ENCODE measurements around the gene SUGCT. TPM values are rescaled to one million over a fixed set of nuclear protein-coding genes. Genes with fewer than 3 reads are reported as not detected.

SUGCT gene
- total RNA-seq, 2 experiments from 2014 or later, result not detected

DNA sequence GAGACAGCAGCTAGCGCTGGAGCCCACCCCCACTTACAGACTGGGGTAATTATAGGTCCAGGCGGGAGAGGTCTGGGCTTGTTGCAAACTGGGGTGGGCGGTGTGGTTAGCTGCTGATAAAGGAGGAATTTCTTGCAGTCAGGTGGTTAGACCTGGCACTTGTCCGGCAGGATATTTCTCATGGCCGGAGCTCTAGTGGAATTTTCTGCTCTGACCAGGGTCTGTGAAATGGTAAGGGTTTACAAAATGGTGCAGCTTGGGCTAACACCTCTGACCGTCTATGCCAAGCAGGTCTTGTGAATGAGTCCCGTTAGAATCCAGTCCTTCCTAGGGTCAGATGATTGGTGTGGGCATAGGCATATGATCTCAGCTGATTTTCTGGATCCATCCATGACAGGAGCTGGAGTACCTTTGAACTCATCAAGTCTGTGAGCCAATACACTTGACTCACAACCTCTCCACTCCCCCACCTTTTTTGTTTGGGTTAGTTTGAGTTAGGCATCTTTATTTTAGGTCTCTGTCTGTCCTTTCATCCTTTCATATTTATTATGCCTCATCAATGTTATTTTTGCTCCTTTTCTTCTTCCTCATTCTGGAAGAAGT is 213.4 kb downstream of the SUGCT start:
- Mint-ChIP-seq H3K4me1 (no peaks in the 10 kb centered on the region), H3K27ac (no peak overlapping the region), H3K36me3 (ENCODE audit: low read depth) (no peaks in the 10 kb centered on the region), H3K4me3 (no peak overlapping the region), H3K27me3 (no peaks in the 10 kb centered on the region), H3K9me3 (peaks cover 6% of the 10 kb centered on the region)
- ChIA-PET CTCF (no interaction called here), POLR2A (no interaction called here)
- no peak for DNase-seq

DNA sequence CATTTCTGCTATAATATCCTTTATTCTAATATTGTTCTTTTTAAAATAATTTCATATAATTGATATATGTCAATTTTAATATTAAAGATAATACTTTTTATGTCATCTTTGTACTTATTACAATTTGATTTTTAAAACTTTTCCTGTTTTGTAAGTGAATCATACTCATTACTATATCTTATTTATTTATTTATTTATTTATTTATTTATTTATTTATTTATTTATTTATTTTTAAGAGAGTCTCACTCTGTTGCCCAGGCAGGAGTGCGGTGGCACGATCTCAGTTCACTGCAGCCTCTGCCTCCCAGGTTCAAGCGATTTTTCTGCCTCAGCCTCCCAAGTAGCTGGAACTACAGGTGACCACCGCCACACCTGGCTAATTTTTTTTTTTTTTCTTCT is 215.3 kb downstream of the SUGCT start:
- H3K4me1 Mint-ChIP-seq, result no peaks in the 10 kb centered on the region
- H3K27me3 Mint-ChIP-seq, result no peaks in the 10 kb centered on the region
- ChIA-PET POLR2A (no interaction called here), CTCF (no interaction called here)
- no peak for DNase-seq
- peaks cover 5% of the 10 kb centered on the region for H3K9me3 Mint-ChIP-seq
- H3K27ac Mint-ChIP-seq, result no peak overlapping the region
- no peaks in the 10 kb centered on the region for H3K36me3 Mint-ChIP-seq (ENCODE audit: low read depth)
- no peak overlapping the region for H3K4me3 Mint-ChIP-seq

DNA sequence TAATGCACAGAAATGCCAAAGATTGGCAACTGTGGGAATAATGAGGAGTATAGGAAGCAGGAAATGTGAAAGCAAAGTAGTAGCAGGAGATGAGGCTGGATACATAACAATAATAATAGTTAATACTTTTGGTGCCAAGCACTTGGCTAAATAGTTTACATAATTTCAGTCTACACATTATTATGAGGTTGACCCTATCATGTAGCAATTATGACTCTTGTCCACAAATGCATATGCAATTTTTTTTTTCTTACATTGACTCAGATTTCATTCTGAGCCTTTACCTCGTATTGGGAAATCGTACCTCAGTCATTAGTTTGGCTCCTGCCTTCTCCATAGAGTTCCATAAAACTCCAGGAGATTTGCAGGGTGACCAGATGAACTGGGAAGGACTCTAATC is 219.9 kb downstream of the SUGCT start:
- no peak for DNase-seq
- H3K27me3 Mint-ChIP-seq, result no peaks in the 10 kb centered on the region
- H3K36me3 Mint-ChIP-seq (ENCODE audit: low read depth), result no peaks in the 10 kb centered on the region
- H3K9me3 Mint-ChIP-seq, result peaks cover 8% of the 10 kb centered on the region
- no peak overlapping the region for H3K27ac Mint-ChIP-seq
- ChIA-PET POLR2A (no interaction called here), CTCF (no interaction called here)
- H3K4me3 Mint-ChIP-seq, result no peak overlapping the region
- H3K4me1 Mint-ChIP-seq, result no peaks in the 10 kb centered on the region

DNA sequence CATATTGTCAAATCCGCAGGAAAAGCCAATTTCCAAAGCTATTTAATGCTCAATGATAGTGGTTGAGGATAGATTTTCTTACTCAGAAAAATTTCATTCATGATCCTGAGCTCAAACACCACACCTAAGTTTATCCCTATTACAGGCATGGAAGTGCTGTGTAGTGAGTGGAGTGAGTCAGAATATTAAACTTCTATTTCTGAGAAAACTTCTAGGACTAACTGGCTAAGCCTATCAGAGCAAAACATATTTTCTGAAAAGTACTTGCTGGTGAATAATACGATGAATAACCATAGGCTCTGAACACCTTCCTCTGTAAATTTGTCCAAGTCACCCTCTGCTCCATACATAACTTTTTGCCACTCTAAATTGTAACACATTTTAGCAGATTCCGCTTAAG is 221.5 kb downstream of the SUGCT start:
- Mint-ChIP-seq H3K36me3 (ENCODE audit: low read depth) (no peaks in the 10 kb centered on the region), H3K27me3 (no peaks in the 10 kb centered on the region), H3K9me3 (peaks cover 8% of the 10 kb centered on the region), H3K27ac (no peak overlapping the region), H3K4me1 (no peaks in the 10 kb centered on the region), H3K4me3 (no peak overlapping the region)
- CTCF ChIA-PET, result no interaction called here
- POLR2A ChIA-PET, result no interaction called here
- no peak for DNase-seq

DNA sequence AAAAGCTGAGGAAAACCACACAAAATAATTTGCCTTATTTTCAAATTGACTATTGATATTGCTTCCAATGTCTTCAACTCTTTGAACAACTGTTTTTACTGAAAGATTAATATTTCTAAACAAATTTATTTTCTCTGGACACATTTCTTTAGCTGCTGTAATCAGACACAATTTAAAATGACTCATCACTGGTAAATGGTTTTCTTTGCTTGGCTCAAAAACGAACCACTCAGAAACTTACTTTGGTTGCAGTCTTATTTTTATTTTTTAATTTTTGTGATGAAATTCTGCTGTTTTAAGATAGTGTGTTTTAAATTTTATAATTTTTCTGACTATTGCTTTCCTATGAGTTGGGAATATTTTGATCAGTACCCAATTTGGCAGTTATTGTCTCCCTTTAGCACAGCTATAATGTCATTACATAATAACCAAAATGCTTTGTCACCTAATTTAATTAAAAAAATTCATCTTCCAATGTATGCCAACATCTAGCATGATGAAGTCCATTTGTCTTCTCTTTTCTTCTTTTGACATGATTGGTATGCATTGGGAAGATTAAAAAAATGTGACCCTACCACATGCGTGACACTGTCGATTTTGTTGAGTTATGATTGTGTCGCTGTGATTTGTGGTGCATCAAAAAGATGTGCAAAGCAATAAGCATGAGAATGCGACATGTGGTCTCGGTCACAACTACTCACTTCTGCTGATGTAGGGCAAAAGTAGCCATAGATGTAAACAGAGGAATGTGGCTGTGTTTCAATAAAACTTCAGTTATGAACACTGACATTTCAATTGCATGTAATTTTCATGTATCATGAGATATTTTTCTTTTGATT is 222.3 kb downstream of the SUGCT start:
- H3K4me1 Mint-ChIP-seq, result no peaks in the 10 kb centered on the region
- H3K27me3 Mint-ChIP-seq, result no peaks in the 10 kb centered on the region
- H3K9me3 Mint-ChIP-seq, result peaks cover 11% of the 10 kb centered on the region
- POLR2A ChIA-PET, result no interaction called here
- no peaks in the 10 kb centered on the region for H3K36me3 Mint-ChIP-seq (ENCODE audit: low read depth)
- CTCF ChIA-PET, result no interaction called here
- H3K27ac Mint-ChIP-seq, result no peak overlapping the region
- no peak overlapping the region for H3K4me3 Mint-ChIP-seq
- DNase-seq, result no peak

DNA sequence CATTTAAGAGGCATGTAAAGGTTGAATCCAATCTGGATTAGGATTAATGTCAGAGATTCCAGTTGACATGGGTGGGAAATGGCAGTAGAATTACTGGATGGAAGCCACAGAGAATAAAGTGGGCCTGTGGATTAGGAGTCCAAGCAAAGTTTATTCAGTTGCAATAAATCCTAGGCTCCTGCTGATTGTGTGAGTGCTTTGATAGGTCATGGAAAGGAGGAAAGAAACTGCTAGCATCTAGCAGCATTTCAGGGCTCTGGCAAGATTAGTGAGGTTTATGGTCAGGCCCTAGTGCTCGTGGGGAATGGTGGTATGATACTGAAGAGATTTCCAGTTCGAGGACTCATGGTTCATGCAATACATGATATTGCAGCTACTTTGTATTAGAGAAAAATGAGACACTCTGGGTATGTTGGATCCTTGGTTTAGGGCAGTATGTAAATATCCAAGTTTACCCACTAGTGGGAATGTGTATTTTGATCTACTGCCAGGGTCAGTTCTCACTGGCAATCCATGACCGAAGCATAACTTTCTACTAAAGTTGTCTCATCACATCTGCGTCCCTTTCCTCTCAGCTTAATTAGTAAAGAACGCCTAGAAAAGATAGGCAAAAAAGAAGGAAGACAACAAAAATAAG is 235.0 kb downstream of the SUGCT start:
- Mint-ChIP-seq H3K4me3 (no peak overlapping the region), H3K27ac (no peak overlapping the region), H3K9me3 (peaks cover 5% of the 10 kb centered on the region), H3K27me3 (no peaks in the 10 kb centered on the region), H3K4me1 (no peaks in the 10 kb centered on the region), H3K36me3 (ENCODE audit: low read depth) (no peaks in the 10 kb centered on the region)
- DNase-seq, result no peak
- ChIA-PET CTCF (no interaction called here), POLR2A (no interaction called here)

DNA sequence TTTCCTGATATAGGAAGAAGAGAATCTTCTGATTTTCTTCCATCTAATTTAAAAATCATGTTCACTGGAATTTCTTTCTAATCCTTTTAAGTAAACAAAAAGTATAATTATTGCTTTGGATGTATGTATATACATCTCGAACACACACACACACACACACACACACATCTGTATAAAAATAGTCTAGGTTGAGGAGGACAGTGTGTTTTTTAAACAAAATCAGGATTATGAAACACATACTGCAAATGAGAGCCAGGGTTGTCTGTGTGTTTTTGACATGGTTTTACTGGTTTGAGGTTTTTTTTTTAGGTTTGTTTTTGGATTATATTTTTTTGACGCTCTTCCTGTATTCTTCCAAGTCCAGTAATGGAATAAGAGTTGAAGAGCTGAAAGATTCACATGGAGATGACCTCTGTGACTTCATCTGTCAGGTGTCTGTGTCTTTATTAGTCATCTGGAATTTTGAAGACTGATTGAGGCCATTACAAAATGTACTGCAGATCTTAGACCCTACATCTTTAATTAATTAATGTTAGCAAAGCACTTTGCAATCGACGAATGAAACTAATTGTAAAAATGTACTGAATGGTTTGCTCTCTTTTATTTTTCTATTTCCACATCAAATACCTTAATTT is 237.1 kb downstream of the SUGCT start:
- Mint-ChIP-seq H3K27ac (no peak overlapping the region), H3K4me3 (no peak overlapping the region), H3K36me3 (ENCODE audit: low read depth) (no peaks in the 10 kb centered on the region), H3K9me3 (peaks cover 5% of the 10 kb centered on the region), H3K4me1 (no peaks in the 10 kb centered on the region), H3K27me3 (no peaks in the 10 kb centered on the region)
- ChIA-PET CTCF (no interaction called here), POLR2A (no interaction called here)
- no peak for DNase-seq

DNA sequence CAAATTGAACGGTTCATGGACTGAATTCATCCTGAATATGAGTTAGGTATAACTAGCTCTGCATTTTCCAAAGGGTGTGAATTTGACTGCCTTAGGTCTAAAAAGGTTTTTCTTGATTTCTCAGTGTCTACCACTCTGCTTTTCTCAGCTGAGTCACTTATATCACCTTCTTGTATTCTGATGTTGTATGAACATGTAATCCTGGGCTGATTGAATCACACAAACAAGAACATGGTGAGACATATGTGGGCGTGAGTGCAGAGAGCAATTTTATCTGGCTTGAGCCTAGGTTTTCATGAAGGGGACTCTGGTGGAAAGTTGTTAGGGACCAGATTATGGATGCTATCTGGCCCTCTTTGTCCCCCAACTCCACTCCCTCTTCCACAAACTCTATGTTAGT is 239.8 kb downstream of the SUGCT start:
- CTCF ChIA-PET, result no interaction called here
- H3K4me3 Mint-ChIP-seq, result no peak overlapping the region
- no peak for DNase-seq
- no peaks in the 10 kb centered on the region for H3K36me3 Mint-ChIP-seq (ENCODE audit: low read depth)
- H3K9me3 Mint-ChIP-seq, result no peaks in the 10 kb centered on the region
- H3K4me1 Mint-ChIP-seq, result no peaks in the 10 kb centered on the region
- POLR2A ChIA-PET, result no interaction called here
- H3K27ac Mint-ChIP-seq, result no peak overlapping the region
- no peaks in the 10 kb centered on the region for H3K27me3 Mint-ChIP-seq

DNA sequence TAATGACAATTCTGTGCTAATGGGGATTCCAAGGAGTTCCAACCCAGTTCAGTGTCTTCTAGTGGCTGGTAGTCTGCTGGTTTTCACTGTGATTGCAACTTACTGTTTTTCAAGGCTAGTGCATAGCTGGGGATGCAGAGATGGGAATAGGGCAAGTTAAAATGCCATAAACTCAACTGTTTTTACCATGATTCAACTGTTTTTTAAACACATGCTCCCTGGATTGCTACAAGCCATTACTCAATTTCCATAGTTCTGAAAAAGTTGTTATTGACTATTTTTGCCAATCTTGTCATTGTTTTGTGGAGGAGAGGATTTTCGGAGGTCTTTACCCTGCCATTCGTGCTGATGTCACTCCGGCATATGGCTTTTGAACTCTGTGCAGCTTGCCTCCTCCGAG is 245.3 kb downstream of the SUGCT start:
- Mint-ChIP-seq H3K4me1 (no peaks in the 10 kb centered on the region), H3K4me3 (no peak overlapping the region), H3K36me3 (ENCODE audit: low read depth) (no peaks in the 10 kb centered on the region), H3K27ac (no peak overlapping the region), H3K27me3 (no peaks in the 10 kb centered on the region), H3K9me3 (no peaks in the 10 kb centered on the region)
- POLR2A ChIA-PET, result no interaction called here
- CTCF ChIA-PET, result no interaction called here
- DNase-seq, result no peak

DNA sequence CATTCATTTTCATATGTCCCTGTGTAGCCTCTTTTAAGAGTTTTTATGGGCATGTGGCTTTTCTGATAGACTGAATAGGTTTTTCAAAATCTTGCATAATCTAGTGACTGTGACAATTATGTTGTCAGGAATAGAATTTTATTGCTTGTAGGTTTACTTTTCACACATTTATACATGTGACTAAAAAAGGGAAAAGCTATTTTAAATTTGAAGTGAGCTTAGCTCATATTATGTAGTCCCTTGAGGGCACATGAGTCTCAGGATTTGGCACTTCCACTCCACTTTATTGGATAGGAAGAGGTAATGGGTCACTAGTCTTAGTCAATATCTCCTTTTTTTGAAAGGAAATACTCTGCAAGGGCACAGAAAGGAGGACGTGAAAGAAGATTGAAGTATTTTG is 247.3 kb downstream of the SUGCT start:
- Mint-ChIP-seq H3K27ac (no peak overlapping the region), H3K4me1 (no peaks in the 10 kb centered on the region), H3K36me3 (ENCODE audit: low read depth) (no peaks in the 10 kb centered on the region), H3K9me3 (no peaks in the 10 kb centered on the region), H3K4me3 (no peak overlapping the region), H3K27me3 (no peaks in the 10 kb centered on the region)
- ChIA-PET CTCF (no interaction called here), POLR2A (no interaction called here)
- no peak for DNase-seq

DNA sequence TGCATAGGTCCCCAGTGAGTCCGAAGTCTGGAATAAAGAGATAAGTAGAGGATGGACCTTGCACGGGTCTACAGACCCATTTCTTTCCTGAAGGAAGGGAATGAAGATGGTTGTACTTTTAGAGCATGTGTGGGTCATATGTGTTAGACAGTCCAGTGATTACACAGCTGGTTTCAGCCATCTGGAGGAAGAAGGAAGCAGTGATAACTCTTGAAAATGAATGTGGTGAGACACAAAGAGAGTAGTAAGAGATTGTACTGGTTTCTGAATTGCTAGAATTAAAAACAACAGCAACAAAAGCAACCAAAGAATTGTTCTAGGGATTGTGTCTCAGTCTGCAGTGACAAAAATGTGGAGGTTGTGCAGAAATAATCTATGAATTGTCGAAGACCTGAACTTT is 258.9 kb downstream of the SUGCT start:
- Mint-ChIP-seq H3K27ac (no peak overlapping the region), H3K4me1 (no peaks in the 10 kb centered on the region), H3K27me3 (no peaks in the 10 kb centered on the region), H3K36me3 (ENCODE audit: low read depth) (no peaks in the 10 kb centered on the region), H3K4me3 (no peak overlapping the region), H3K9me3 (peaks cover 2% of the 10 kb centered on the region)
- ChIA-PET CTCF (no interaction called here), POLR2A (no interaction called here)
- no peak for DNase-seq

DNA sequence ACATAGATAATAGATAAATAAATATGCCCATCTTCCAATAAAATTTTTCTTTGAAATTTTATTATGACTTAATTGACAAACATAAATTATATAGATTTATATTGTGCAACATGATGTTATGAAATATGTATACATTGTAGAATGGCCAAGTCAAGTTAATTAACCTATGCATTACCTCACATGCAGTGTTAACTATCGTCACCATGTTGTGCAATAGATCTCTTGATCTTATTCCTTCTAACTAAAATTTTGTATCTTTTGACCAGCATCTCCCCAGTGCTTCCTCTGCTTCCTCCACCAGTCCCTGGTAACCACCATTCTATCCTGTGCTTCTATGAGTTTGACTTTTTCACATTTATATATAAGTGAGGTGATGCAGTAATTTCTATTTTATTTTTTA is 259.6 kb downstream of the SUGCT start:
- Mint-ChIP-seq H3K4me1 (no peaks in the 10 kb centered on the region), H3K27me3 (no peaks in the 10 kb centered on the region), H3K4me3 (no peak overlapping the region), H3K9me3 (peaks cover 2% of the 10 kb centered on the region), H3K36me3 (ENCODE audit: low read depth) (no peaks in the 10 kb centered on the region), H3K27ac (no peak overlapping the region)
- ChIA-PET CTCF (no interaction called here), POLR2A (no interaction called here)
- DNase-seq, result no peak

DNA sequence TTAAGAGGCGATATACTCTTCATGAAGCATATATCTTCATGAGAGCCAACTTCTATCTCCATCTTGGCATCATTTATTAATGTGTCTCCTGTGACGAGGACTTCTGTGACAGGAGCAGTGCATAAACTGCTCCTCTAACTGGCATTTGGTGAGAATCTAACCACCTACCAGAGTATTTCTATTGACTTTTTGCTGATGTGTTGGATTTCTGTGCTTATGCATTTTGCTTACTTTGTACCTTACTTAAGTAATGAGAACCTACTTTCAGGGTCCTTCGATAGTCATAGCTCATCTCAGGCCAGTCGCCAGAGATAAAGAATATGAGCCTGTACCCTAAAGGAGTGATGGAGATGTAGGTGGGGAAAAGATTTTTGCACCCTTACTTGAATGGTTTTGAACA is 265.7 kb downstream of the SUGCT start:
- DNase-seq, result no peak
- Mint-ChIP-seq H3K9me3 (peaks cover 5% of the 10 kb centered on the region), H3K27ac (no peak overlapping the region), H3K4me1 (no peaks in the 10 kb centered on the region), H3K4me3 (no peak overlapping the region), H3K36me3 (ENCODE audit: low read depth) (no peaks in the 10 kb centered on the region), H3K27me3 (no peaks in the 10 kb centered on the region)
- CTCF ChIA-PET, result no interaction called here
- POLR2A ChIA-PET, result no interaction called here

DNA sequence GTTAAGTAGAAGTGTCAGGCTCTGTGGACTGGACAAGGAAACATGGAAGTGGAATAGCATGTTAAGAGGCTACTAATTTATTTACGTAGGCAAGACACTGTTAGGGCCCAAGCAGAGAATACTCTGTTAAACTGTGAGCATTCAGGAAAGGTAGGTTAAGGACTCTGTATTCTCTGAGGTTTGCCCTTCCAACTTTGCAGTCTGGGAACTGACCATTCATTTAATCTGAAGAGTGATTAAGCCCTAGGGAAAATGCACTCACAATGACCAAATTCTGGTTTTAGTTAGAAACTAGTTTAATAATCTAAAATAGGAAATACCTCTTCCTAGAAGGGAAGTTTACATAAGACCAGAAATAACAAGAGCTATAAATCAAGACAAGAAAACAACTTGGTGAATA is 266.6 kb downstream of the SUGCT start:
- H3K36me3 Mint-ChIP-seq (ENCODE audit: low read depth), result no peaks in the 10 kb centered on the region
- no peak for DNase-seq
- no peaks in the 10 kb centered on the region for H3K27me3 Mint-ChIP-seq
- H3K27ac Mint-ChIP-seq, result no peak overlapping the region
- ChIA-PET POLR2A (no interaction called here), CTCF (no interaction called here)
- no peak overlapping the region for H3K4me3 Mint-ChIP-seq
- H3K4me1 Mint-ChIP-seq, result no peaks in the 10 kb centered on the region
- peaks cover 7% of the 10 kb centered on the region for H3K9me3 Mint-ChIP-seq

Measured in activated CD4-positive, alpha-beta memory T cell treated with anti-CD3 and anti-CD28 coated beads, Interleukin-2, amount 10 ng/mL, durations not matched to agents 7 days and 5 days (primary cell).